ENCODE results near the gene OR4C3.
A peak's percentile ranks its signal among the peaks of the same experiment; 100 is the strongest.
"Not testable (repeated sequence)": the region's sequence is repeated elsewhere in the genome, so short reads cannot be mapped to it uniquely, and the experiment has no call there.

Gene OR4C3

DNA sequence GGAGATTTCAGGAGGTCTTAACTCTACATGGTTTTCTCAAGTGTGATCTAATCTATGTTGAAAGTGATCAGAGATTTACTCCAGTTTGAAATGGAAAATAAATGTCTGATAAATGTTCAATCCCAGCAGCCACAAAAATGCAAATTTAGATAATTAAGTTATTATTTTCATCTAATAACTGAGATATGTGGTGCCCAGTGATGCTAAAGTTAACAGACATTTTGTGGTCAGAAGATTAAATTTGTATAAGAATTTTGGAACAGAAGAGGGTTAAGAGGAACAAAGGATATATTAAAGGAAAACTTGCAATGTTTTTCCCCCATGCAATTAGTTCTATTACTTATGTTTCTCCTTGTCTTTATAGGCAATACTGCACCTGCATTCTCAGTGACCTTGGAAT is at the start of gene OR4C3:
OR4C3 (plus strand) TSS at position 301 of the 400 bp plus-strand sequence. CDS start 102 bp downstream, outside the sequence.
- DNase-seq: not testable (repeated sequence)

DNA sequence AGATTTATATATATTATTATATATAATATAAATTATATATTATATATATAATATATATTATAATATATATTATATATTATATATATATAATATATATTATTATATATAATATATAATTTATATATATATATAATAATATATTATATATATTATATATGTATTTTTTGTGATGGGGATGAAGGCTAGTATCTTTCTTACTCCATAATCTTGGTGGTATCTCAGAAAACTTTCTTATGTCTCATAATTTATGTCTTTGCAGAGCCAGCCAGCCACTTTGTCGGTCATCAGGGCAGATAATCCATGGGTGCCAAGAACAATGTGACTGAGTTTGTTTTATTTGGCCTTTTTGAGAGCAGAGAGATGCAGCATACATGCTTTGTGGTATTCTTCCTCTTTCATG is 18.8 kb upstream of the OR4C3 start, which contains the start of gene OR4S1:
OR4S1 (plus strand) TSS at position 301 of the 400 bp plus-strand sequence; CDS start at position 301, 0 bp downstream.
- DNase-seq: no peak

- peak; percentile 55 to 79 for DNase-seq
Measured at GRCh38 chr11:48307760-48308386, 16.8 kb upstream of the OR4C3 start.

GRCh38 chr11:48313590-48313989 is 11.1 kb upstream of the OR4C3 start:
- DNase-seq: not testable (repeated sequence)

DNA sequence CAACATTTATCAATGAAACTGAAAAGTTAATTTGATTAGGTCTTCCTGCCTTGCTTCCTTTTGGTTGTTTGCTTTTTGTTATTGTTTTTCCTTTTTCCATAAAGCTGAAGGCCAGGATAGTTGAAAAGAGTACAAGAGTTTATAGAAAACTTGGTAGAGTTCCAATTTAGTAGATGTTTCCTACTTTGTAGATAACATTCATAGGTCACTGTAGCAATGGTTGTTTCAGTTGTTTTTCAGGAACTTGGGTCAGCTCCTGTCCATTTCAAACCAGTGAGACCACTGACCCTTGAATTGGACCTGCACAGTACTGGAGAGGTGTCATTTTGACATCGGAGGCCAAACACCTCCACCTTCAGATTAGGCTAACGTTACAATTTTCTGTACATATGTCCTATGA is 4.9 kb upstream of the OR4C3 start:
- DNase-seq: not testable (repeated sequence)

- DNase-seq: no peak
Measured at GRCh38 chr11:48341466-48341865, 16.7 kb downstream of the OR4C3 start.

DNA sequence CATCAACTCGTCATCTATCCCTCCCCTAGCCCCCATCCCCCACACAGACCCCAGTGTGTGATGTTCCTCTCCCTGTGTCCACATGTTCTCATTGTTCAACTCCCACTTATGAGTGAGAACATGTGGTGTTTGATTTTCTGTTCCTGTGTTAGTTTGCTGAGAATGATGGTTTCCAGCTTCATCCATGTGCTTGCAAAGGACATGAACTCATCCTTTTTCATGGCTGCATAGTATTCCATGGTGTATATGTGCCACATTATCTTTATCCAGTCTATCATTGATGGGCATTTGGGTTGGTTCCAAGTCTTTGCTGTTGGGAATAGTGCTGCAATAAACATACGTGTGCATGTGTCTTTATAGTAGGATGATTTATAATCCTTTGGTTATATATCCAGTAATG is 17.8 kb downstream of the OR4C3 start:
- DNase-seq: not testable (repeated sequence)

DNA sequence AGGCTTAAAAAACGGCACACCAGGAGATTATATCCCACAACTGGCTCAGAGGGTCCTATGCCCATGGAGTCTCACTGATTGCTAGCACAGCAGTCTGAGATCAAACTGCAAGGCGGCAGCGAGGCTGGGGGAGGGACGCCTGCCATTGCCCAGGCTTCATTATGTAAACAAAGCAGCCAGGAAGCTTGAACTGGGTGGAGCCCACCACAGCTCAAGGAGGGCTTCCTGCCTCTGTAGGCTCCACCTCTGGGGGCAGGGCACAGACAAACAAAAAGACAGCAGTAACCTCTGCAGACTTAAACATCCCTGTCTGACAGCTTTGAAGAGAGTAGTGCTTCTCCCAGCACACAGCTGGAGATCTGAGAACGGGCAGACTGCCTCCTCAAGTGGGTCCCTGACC is 21.6 kb downstream of the OR4C3 start:
- DNase-seq: not testable (repeated sequence)

DNA sequence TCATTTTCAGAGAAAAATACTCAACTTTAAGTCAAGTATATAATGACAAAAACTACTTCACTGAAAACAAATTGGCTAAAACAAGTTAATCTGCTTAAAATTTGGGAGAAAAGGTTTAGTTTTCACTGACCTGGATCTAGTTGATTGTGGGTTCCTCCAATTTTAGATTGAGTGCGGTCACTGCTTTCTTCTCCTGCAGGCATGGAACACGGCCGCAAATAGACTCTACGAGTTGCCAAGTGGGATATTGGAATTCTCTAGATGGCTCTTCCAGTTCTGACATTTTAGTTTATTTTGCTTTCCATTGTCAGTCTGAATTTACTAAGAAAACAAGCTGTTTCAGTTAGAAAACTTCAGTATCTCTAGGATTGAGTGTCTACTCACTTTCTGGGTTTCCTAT is 29.3 kb downstream of the OR4C3 start:
- DNase-seq: no peak

GRCh38 chr11:48354677-48355076 is 30.0 kb downstream of the OR4C3 start:
- DNase-seq: no peak

DNA sequence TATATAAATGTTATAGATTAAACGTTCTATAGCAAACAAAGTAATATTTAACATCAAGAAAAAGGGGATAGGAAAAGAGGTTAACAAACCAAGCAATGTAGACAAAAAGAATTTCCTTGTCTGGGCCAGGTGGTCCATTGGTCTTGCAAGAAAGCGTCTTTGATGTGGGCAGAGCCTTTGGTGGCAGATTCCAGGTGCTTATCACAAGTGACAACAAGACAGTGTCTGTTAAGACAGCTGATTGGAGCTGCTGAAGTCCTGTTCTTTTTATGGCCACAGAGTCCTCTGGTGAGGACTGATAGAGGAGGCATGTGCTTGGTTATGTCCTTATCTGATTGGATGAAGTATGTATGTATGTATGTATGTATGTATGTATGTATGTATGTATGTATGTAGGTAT is 36.6 kb downstream of the OR4C3 start:
- not testable (repeated sequence) for DNase-seq

DNA sequence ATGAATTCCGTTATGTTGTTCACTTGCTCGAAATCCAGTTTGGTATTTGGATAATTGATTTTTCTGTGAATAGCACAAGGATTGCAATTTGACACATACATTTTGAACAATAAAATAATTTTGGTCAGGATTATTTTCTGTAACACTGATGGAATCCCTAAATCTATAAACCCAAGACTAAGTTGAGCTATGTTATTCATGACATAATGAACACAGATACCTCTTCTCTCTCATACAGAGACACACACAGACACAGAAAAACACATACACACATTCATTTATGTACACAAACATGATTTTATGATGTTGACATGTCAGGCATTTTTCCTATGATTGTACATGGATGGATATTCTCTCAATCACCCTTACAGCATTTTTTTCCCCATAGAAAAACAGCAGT is 41.6 kb downstream of the OR4C3 start, which contains the start of gene OR4C5:
OR4C5 (minus strand) TSS at position 101 of the 400 bp plus-strand sequence; CDS start at position 101, 0 bp downstream.
- no peak for DNase-seq
